Measurements from ENCODE around the gene FXYD5.

DNA sequence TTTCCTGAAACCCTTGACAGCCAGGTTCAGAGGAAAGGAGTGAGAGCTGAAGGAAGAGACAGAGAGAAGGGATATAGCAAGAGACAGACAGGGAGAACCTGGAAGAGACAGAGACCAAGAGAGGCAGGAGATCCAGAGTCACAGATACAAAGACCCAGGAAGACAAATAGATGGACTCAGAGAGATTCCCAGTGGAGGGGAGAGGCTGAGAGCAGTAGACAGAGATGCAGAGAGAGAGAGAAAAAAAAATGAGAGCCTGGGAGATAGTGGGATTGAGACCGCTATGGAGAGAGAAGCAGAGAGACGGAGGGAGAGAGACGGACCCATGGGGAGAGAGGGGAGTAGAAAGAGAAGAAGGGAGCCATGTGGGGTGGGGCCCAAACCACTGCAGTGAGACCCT, 10.7 kb upstream of the FXYD5 start:
- TF ChIP-seq, protein P1, sequence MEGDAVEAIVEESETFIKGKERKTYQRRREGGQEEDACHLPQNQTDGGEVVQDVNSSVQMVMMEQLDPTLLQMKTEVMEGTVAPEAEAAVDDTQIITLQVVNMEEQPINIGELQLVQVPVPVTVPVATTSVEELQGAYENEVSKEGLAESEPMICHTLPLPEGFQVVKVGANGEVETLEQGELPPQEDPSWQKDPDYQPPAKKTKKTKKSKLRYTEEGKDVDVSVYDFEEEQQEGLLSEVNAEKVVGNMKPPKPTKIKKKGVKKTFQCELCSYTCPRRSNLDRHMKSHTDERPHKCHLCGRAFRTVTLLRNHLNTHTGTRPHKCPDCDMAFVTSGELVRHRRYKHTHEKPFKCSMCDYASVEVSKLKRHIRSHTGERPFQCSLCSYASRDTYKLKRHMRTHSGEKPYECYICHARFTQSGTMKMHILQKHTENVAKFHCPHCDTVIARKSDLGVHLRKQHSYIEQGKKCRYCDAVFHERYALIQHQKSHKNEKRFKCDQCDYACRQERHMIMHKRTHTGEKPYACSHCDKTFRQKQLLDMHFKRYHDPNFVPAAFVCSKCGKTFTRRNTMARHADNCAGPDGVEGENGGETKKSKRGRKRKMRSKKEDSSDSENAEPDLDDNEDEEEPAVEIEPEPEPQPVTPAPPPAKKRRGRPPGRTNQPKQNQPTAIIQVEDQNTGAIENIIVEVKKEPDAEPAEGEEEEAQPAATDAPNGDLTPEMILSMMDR (IDR thresholded peaks at IDR 0.05) = no peak
- TF ChIP-seq POLR2A (IDR thresholded peaks at IDR 0.05) (no peak), POLR2AphosphoS5 (IDR thresholded peaks at IDR 0.05) (no peak)
